ENCODE measurements around the gene TRIP13. TPM values are rescaled to one million over a fixed set of nuclear protein-coding genes. Genes with fewer than 3 reads are reported as not detected.

TRIP13 gene
- total RNA-seq, 1 donor from 2014 or later, result 8.4 TPM

GRCh38 chr5:961711-962240 lies 69.1 kb downstream of the TRIP13 start:
- no peaks in the 10 kb centered on the region for H3K9me3 Mint-ChIP-seq (ENCODE audit: unreplicated experiment)
- H3K36me3 Mint-ChIP-seq (ENCODE audit: low read depth, unreplicated experiment), result no peaks in the 10 kb centered on the region
- TF ChIP-seq CTCF (IDR thresholded peaks at IDR 0.05; ENCODE audit: unreplicated experiment), result no peak
- no peak overlapping the region for H3K4me3 Mint-ChIP-seq (ENCODE audit: unreplicated experiment)
- H3K4me1 Mint-ChIP-seq (ENCODE audit: unreplicated experiment), result peaks cover 2% of the 10 kb centered on the region
- peaks cover 8% of the 10 kb centered on the region for H3K27me3 Mint-ChIP-seq (ENCODE audit: unreplicated experiment)
- DNase-seq (ENCODE audit: low spot score), result no peak
- H3K27ac Mint-ChIP-seq (ENCODE audit: unreplicated experiment), result no peak overlapping the region

GRCh38 chr5:962386-962785 lies 69.7 kb downstream of the TRIP13 start:
- TF ChIP-seq CTCF (IDR thresholded peaks at IDR 0.05; ENCODE audit: unreplicated experiment), result no peak
- Mint-ChIP-seq H3K4me3 (ENCODE audit: unreplicated experiment) (no peak overlapping the region), H3K36me3 (ENCODE audit: low read depth, unreplicated experiment) (no peaks in the 10 kb centered on the region), H3K27ac (ENCODE audit: unreplicated experiment) (no peak overlapping the region), H3K4me1 (ENCODE audit: unreplicated experiment) (no peaks in the 10 kb centered on the region), H3K27me3 (ENCODE audit: unreplicated experiment) (peaks cover 8% of the 10 kb centered on the region), H3K9me3 (ENCODE audit: unreplicated experiment) (no peaks in the 10 kb centered on the region)
- DNase-seq (ENCODE audit: low spot score), result no peak

GRCh38 chr5:962801-963200 lies 70.1 kb downstream of the TRIP13 start:
- DNase-seq (ENCODE audit: low spot score), result no peak
- no peak for TF ChIP-seq CTCF (IDR thresholded peaks at IDR 0.05; ENCODE audit: unreplicated experiment)
- no peak overlapping the region for H3K4me3 Mint-ChIP-seq (ENCODE audit: unreplicated experiment)
- no peak overlapping the region for H3K27ac Mint-ChIP-seq (ENCODE audit: unreplicated experiment)
- H3K4me1 Mint-ChIP-seq (ENCODE audit: unreplicated experiment), result no peaks in the 10 kb centered on the region
- H3K9me3 Mint-ChIP-seq (ENCODE audit: unreplicated experiment), result no peaks in the 10 kb centered on the region
- peaks cover 5% of the 10 kb centered on the region for H3K27me3 Mint-ChIP-seq (ENCODE audit: unreplicated experiment)
- H3K36me3 Mint-ChIP-seq (ENCODE audit: low read depth, unreplicated experiment), result no peaks in the 10 kb centered on the region

- Mint-ChIP-seq H3K4me1 (ENCODE audit: unreplicated experiment) (peaks cover 2% of the 10 kb centered on the region), H3K4me3 (ENCODE audit: unreplicated experiment) (no peak overlapping the region), H3K9me3 (ENCODE audit: unreplicated experiment) (no peaks in the 10 kb centered on the region), H3K36me3 (ENCODE audit: low read depth, unreplicated experiment) (no peaks in the 10 kb centered on the region), H3K27ac (ENCODE audit: unreplicated experiment) (no peak overlapping the region), H3K27me3 (ENCODE audit: unreplicated experiment) (peaks cover 5% of the 10 kb centered on the region)
- no peak for DNase-seq (ENCODE audit: low spot score)
- no peak for TF ChIP-seq CTCF (IDR thresholded peaks at IDR 0.05; ENCODE audit: unreplicated experiment)
These were observed 70.6 kb downstream of the TRIP13 start for GRCh38 chr5:963310-963672.

GRCh38 chr5:963673-964531 lies 71.2 kb downstream of the TRIP13 start:
- TF ChIP-seq CTCF (IDR thresholded peaks at IDR 0.05; ENCODE audit: unreplicated experiment), result no peak
- no peak for DNase-seq (ENCODE audit: low spot score)
- H3K4me3 Mint-ChIP-seq (ENCODE audit: unreplicated experiment), result no peak overlapping the region
- peaks cover 5% of the 10 kb centered on the region for H3K27me3 Mint-ChIP-seq (ENCODE audit: unreplicated experiment)
- no peaks in the 10 kb centered on the region for H3K9me3 Mint-ChIP-seq (ENCODE audit: unreplicated experiment)
- H3K27ac Mint-ChIP-seq (ENCODE audit: unreplicated experiment), result no peak overlapping the region
- H3K36me3 Mint-ChIP-seq (ENCODE audit: low read depth, unreplicated experiment), result no peaks in the 10 kb centered on the region
- peaks cover 4% of the 10 kb centered on the region for H3K4me1 Mint-ChIP-seq (ENCODE audit: unreplicated experiment)
